Gastroesophageal sphincter (tissue), 4 donors: ENCODE data around the gene TMOD1. TPM values are rescaled to one million over a fixed set of nuclear protein-coding genes. Genes with fewer than 3 reads are reported as not detected.

Source experiments
- ATAC-seq: fragments of 150-250 bp; one replicate; pipeline ENCODE4 v1.9.1; 2016; ENCODE audit warnings: mild to moderate bottlenecking, moderate library complexity
- H3K27ac ChIP-seq, 4 donors: fragments of 200-600 bp; sonication (generic) in 3 of 4; 1 replicate in 3 of 4; 2 replicates in 1 of 4; pipeline ENCODE4 v1.5.1; 2016 to 2019
- H3K27me3 ChIP-seq: fragments of 200-600 bp; sonication (generic); one replicate; pipeline ENCODE4 v1.5.1; 2019
- H3K36me3 ChIP-seq, 2 donors: fragments of 200-600 bp; sonication (generic); one replicate each; pipeline ENCODE4 v1.5.1; 2019; ENCODE audit warnings: control low read depth in 1 of 2
- H3K4me1 ChIP-seq, 3 donors: fragments of 200-600 bp; sonication (generic); 1 replicate in 2 of 3; 2 replicates in 1 of 3; pipeline ENCODE4 v1.5.1; 2016 to 2019; ENCODE audit warnings: control low read depth in 2 of 3
- H3K4me3 ChIP-seq, 2 donors: fragments of 200-600 bp; sonication (generic); one replicate each; pipeline ENCODE4 v1.5.1; 2019; ENCODE audit warnings: mild to moderate bottlenecking in 1 of 2, moderate library complexity in 1 of 2
- H3K9me3 ChIP-seq, 3 donors: fragments of 200-600 bp; sonication (generic); one replicate each; pipeline ENCODE4 v1.5.1; 2017 to 2019; ENCODE audit warnings: control low read depth in 2 of 3
- EP300 ChIP-seq: sonication (generic); formaldehyde crosslinking; IDR thresholded peaks from one replicate; pipeline ENCODE4 v1.6.1; 2017; ENCODE audit warnings: antibody characterized with exemption, mild to moderate bottlenecking
- POLR2A ChIP-seq, 2 donors: fragments of 450-650 bp; IDR thresholded peaks; one replicate each; pipeline ENCODE4 v1.6.1; 2017; ENCODE audit warnings: antibody characterized with exemption in 2 of 2, mild to moderate bottlenecking in 2 of 2, moderate library complexity in 1 of 2
- POLR2AphosphoS5 ChIP-seq: sonication (generic); formaldehyde crosslinking; IDR thresholded peaks from one replicate; pipeline ENCODE4 v1.6.1; 2017; ENCODE audit warnings: antibody characterized with exemption
- WGBS, 2 donors: methylation state at CpG; one replicate each; pipeline ENCODE4 v1.1.5; 2018; ENCODE audit warnings: low coverage in 1 of 2; 5-methylcytosine and 5-hydroxymethylcytosine counted together
- total RNA-seq, 4 donors: library from RNA; depleted of rRNA; stranded (reverse); fragments of >200 nt; gene quantifications; one replicate each; pipeline ENCODE4 v1.1.0, GENCODE V29; 2016
- TF ChIP-seq, protein P1 (sequence below), 4 experiments: fragments of 200-600 bp in 2 of 4; fragments of 450-650 bp in 2 of 4; sonication (generic) in 1 of 4; IDR thresholded peaks; one replicate each; pipeline ENCODE4 v1.5.1; 2017 to 2019; ENCODE audit warnings: antibody characterized with exemption in 4 of 4, mild to moderate bottlenecking in 2 of 4, moderate library complexity in 2 of 4

TMOD1 gene
- total RNA-seq, 4 donors from 2014 or later = 38.6 to 99.6 (median 76.7) TPM

- Histone ChIP-seq H3K27ac (peak overlapping the region in 2 of 4 donors; percentile 8 to 36), H3K4me3 (no peak overlapping the region), H3K9me3 (no peaks in the 10 kb centered on the region), H3K4me1 (peaks cover 0 to 38% (median 0%) of the 10 kb centered on the region in 3 donors), H3K27me3 (no peaks in the 10 kb centered on the region), H3K36me3 (peaks cover 0 to 37% of the 10 kb centered on the region in 2 donors)
- 77 to 88% methylated on average over 1 to 3 of the region's 3 CpGs for WGBS, 2 donors
- no peak for ATAC-seq
- no peak for TF ChIP-seq POLR2A (IDR thresholded peaks at IDR 0.05)
- TF ChIP-seq EP300 = no peak
- TF ChIP-seq, protein P1, sequence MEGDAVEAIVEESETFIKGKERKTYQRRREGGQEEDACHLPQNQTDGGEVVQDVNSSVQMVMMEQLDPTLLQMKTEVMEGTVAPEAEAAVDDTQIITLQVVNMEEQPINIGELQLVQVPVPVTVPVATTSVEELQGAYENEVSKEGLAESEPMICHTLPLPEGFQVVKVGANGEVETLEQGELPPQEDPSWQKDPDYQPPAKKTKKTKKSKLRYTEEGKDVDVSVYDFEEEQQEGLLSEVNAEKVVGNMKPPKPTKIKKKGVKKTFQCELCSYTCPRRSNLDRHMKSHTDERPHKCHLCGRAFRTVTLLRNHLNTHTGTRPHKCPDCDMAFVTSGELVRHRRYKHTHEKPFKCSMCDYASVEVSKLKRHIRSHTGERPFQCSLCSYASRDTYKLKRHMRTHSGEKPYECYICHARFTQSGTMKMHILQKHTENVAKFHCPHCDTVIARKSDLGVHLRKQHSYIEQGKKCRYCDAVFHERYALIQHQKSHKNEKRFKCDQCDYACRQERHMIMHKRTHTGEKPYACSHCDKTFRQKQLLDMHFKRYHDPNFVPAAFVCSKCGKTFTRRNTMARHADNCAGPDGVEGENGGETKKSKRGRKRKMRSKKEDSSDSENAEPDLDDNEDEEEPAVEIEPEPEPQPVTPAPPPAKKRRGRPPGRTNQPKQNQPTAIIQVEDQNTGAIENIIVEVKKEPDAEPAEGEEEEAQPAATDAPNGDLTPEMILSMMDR (IDR thresholded peaks at IDR 0.05) = no peak
- TF ChIP-seq POLR2AphosphoS5 = no peak
Measured at GRCh38 chr9:97547098-97547829, 45.8 kb downstream of the TMOD1 start.

GRCh38 chr9:97548379-97548778 is 46.9 kb downstream of the TMOD1 start:
- 81% methylated on average over 2 of the region's 5 CpGs; no CpG with 5 or more reads in 1 of the 2 donors for WGBS, 2 donors
- TF ChIP-seq EP300 (no peak), POLR2A (IDR thresholded peaks at IDR 0.05) (no peak), POLR2AphosphoS5 (no peak)
- TF ChIP-seq, protein P1 (IDR thresholded peaks at IDR 0.05) = no peak
- Histone ChIP-seq H3K4me1 (peaks cover 0 to 35% (median 0%) of the 10 kb centered on the region in 3 donors), H3K27me3 (no peaks in the 10 kb centered on the region), H3K9me3 (no peaks in the 10 kb centered on the region), H3K4me3 (no peak overlapping the region), H3K36me3 (peaks cover 0 to 42% of the 10 kb centered on the region in 2 donors), H3K27ac (peak overlapping the region in 2 of 4 donors; percentile 1 to 19)
- ATAC-seq = no peak

DNA sequence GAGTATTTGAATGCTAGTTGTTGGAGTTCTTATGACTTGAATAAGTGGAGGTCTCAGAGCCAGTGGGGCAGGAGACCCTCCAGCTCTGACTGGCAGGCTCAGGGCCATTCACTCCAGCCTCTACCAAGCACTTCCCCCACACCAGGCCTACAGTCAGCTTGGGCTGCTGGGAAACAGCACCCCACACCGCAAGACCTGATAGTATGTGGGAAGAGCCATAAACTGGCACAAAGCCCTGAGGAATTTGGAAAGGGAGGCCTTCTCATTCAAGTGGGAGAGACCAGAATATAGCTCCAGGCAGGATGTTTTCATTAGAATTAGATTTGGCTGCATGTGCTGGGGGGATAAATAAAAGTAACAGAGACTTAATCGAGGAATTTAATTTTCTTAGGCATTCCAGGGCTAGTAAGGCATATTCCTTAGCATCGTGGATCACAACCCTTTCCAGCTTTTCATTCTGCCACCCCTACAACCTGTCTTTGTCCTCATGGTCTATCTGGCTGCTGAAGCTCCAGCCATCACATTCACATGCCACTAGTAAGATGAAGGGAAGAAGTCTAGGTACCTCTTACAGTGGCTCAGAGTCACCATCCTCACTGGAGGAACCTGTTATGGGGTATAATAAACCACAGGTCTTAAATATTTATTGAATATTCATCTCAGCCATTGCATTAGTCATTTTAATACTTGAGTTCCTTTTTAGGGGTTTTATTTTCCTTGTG is 47.5 kb downstream of the TMOD1 start:
- Histone ChIP-seq H3K27me3 (no peaks in the 10 kb centered on the region), H3K36me3 (peaks cover 0 to 48% of the 10 kb centered on the region in 2 donors), H3K9me3 (no peaks in the 10 kb centered on the region), H3K4me3 (no peak overlapping the region), H3K4me1 (peaks cover 0 to 32% (median 0%) of the 10 kb centered on the region in 3 donors), H3K27ac (peak overlapping the region in 2 of 4 donors; percentile 1 to 19)
- WGBS, 2 donors = 93% methylated on average over 2 of the region's 3 CpGs; no CpG with 5 or more reads in 1 of the 2 donors
- ATAC-seq = no peak
- TF ChIP-seq, protein P1 (IDR thresholded peaks at IDR 0.05) = no peak
- TF ChIP-seq EP300 = no peak
- TF ChIP-seq POLR2A (IDR thresholded peaks at IDR 0.05) = no peak
- TF ChIP-seq POLR2AphosphoS5 = no peak

DNA sequence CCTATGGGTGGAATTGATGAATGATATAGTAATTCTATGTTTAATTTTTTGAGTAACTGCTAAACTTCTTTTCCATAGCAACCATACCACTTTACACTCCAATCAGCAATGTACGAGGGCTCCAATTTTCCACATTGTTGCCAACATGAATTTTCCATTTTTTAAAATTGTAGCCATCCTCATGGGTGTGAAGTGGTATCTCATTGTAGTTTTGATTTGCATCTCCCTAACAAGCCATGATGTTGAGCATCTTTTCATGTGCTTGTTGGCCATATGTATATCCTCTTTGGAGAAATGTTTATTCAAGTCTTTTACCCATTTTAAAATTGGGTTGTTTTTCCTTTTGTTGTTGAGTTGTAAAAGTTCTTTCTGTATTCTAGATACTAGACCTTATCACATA is 48.9 kb downstream of the TMOD1 start:
- 50 to 71% methylated on average over 1 of the region's 1 CpG for WGBS, 2 donors
- ATAC-seq = no peak
- H3K9me3 ChIP-seq = no peaks in the 10 kb centered on the region
- no peaks in the 10 kb centered on the region for H3K27me3 ChIP-seq
- H3K4me1 ChIP-seq = peaks cover 0 to 29% (median 0%) of the 10 kb centered on the region in 3 donors
- H3K36me3 ChIP-seq = peaks cover 0 to 62% of the 10 kb centered on the region in 2 donors
- no peak overlapping the region for H3K27ac ChIP-seq
- no peak overlapping the region for H3K4me3 ChIP-seq
- TF ChIP-seq, protein P1 (IDR thresholded peaks at IDR 0.05) = no peak
- no peak for TF ChIP-seq POLR2AphosphoS5
- TF ChIP-seq POLR2A (IDR thresholded peaks at IDR 0.05) = no peak
- TF ChIP-seq EP300 = no peak
